GM21390 (cell line): Measurements from ENCODE around the gene ACOXL.
"Not testable (repeated sequence)": the region's sequence is repeated elsewhere in the genome, so short reads cannot be mapped to it uniquely, and the experiment has no call there.

Source experiments
- ATAC-seq: cut with Tn5 transposase; IDR thresholded peaks from one replicate; pipeline ENCODE4 v1.9.1; 2021; ENCODE audit not compliant: unreplicated experiment

ACOXL gene

DNA sequence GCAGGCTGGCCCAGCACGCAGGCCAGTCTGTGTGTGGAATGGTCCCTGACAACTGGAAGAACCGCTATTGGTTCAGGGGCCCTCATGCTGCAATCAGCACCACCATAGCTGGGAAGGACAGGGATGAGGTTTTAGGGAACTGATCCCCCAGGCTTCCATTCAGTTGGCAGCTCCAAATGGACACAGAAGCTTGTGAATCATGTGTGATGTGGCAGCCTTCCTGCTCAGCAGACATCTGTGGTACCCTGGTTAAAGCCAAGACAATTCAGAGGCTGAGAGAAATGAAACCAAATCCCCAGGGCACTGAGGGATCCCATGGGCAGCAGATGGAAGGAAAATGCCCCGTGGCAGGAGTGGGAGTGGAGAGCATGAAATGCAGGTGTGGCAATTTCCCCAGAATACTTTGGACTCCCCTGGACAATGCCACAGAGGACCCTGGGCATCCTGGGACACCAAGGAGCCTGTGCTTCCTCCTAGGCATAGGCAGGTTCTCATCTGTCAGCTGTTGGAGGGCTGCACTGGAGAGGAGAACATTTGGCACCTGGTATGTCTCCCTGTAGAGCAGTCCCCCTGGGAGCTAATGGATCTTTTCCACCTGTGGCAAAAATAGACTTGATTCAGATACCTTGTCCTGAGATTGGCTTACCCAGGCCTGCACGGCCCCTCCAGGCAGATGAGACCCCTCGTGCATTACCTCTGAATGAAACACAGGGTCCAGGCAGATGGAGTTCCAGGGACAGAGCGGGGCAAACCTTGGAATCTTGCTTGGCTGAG is 226.2 kb downstream of the ACOXL start:
- ATAC-seq: no peak

DNA sequence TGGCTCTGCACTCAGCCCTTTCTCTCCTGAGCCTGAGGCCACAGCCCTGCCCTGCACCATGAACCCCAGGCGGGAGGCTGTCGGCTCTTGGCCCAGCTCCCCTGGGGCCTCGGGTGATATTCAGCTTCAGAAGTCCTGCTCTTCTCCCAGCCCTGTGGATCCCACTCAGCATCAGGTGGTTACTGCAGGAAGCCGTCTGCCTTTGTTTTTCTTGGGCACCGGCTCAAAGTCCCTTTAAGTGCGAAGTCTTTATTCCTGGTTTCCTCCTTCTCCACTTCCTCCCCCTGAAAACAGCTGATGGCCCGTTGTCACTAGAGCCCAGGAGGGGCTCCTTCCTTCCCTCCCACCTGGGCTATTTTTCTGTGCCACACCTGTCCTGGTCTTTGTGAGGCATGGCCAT is 226.8 kb downstream of the ACOXL start:
- no peak for ATAC-seq

DNA sequence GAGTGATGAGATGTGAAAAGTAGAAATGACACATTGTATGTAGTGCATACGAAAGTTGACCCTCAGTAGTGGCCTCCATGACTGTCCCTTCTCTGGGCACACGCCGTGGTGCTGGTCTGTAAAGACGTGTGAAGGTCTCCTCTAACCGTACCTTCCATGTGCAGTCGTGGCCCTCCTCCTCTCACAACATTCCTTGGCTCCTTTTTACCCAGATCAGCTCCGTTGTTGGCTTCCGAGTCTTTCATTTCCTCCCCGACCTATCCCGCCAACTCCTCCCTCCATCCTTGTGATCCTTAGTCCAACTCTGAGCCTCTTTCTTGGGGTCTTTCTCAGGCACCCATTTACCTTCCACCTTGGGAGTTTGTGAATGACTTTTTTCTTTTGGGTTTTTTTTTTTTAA is 227.9 kb downstream of the ACOXL start:
- ATAC-seq: no peak

DNA sequence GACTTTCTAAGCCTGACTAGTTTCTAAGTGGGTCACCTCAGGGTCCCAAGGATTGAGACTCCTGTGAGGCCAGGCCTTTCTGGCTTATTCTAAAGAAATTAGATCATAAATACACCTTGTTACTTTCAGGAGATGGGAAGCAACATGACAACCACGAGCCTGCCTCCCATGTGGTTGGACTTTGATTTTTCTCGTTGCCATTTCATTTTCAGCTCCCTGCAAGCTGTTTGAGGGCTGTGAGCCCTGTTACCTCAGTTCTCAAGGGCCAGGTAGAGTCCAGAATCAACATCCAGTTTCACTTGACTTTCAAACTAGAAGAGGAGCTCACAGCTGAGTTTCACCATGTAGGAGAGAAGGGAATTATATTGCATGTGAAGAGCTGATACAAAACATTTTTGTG is 228.6 kb downstream of the ACOXL start:
- no peak for ATAC-seq

DNA sequence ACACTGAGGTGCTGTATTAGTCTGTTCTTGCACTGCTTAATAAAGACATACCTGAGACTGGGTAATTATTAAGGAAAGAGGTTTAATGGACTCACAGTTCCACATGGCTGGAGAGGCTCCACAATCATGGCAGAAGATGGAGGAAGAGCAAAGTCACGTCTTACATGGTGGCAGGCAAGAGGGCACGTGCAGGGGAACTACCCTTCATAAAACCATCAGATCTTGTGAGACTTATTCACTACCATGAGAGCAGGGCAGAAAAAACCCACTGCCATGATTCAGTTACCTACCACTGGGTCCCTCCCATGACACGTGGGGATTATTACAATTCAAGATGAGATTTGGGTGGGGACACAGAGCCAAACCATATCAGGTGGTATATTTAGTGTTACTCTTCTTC is 229.3 kb downstream of the ACOXL start:
- not testable (repeated sequence) for ATAC-seq

DNA sequence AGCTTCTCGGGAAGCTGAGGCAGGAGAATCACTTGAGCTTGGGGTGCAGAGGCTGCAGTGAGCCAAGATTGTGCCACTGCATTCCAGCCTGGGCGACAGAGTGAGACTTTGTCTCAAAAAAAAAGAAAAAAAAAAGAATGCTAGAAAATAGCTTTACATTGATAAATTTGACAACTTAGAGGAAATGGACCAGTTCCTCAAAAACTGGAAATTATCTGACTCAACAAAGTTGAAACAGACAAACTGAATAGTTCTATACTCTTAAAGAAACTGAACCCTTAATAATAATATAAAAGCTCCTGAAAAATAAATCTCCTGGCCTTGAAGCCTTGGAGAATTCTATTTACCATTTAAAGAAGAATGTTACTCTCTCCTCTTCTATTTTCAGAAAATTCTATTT is 237.3 kb downstream of the ACOXL start:
- ATAC-seq: no peak

DNA sequence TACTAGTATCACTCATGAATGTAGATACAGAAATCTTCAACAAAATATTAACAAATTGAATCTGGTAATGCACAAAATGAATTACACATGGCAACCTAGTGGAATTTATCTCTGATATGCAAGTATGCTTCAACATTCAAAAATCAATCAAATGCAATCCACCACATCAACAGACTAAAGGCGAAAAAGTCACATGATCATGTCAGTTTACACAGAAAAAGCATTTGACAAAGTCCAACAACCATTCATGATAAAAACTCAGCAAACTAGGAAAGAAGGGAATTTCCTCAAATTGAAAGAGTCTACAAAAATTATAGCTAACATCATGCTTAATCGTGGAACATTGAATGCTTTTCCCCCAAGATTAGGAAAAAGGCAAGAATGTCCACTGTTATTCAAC is 237.8 kb downstream of the ACOXL start:
- no peak for ATAC-seq

DNA sequence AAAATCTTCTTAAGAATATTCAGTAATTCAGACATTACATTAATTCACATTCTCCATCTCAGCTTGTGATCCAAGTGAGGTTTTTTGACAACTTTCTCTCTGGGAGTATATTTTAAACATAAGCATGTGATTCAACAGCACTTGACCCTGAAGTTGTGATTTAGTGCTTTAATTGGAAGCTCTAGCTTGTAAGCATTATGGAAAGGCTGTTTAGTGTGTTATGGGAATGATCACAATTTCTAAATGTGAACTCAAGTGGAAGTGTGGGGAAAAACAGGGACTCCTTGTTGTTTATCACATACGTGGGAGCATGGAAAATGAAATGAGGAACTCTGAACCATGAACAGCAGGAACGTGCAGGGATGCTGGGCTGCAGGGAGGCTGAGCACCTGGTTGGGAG is 239.4 kb downstream of the ACOXL start:
- ATAC-seq: no peak

DNA sequence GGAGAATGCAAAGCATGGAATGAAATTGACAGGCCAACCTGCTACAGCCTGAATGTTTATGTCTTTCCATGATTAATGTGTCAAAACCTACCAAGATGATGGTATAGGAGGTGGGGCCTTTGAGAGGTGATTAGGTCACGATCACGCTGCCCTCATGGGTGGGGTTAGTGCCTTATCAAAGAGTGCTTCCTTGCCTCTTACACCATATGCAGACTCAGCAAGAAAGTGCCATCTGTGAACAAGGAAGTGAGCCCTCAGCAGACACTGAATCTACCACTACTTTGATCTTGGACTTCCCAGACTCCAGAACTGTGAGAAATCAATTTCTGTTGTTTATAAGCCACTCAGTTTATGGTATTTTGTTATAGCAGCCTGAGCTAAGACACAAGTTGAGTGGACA is 240.9 kb downstream of the ACOXL start:
- no peak for ATAC-seq

DNA sequence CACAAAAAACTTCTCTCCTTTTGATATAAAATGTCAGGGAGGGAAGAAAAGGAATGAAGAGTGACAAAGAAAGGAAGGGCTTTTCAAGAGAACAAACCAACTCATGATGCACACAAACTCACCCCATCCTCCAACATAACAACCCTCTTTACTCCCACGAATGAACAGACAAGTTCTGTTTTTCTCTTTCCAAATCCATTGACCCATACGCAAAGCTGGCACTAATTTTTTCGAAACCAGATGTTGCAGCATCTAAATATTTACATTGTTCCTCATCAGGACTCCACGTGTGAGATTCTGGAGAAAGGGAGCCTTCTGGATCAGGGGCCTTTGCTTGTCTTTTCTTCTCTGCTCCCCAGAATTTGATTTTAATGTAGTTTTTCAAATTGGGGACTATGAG is 245.0 kb downstream of the ACOXL start:
- no peak for ATAC-seq

DNA sequence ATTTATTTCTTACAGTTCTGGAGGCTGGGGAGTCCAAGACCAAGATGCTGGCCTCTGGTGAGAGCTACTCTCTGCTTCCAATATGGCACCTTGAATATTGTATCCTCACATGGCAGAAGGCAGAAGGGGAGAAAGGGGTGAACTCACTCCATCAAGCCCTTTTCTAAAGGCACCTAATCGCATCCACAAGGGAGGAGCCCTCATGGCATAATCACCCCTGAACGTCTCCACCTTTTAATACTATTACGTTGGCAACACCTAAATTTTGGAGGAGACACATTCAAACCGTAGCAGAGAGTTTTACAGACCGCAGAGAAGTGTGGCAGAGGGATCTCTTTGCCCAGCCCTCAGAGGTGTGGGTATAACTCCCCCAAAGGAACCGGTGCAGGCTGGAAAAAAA is 245.8 kb downstream of the ACOXL start:
- ATAC-seq: no peak

DNA sequence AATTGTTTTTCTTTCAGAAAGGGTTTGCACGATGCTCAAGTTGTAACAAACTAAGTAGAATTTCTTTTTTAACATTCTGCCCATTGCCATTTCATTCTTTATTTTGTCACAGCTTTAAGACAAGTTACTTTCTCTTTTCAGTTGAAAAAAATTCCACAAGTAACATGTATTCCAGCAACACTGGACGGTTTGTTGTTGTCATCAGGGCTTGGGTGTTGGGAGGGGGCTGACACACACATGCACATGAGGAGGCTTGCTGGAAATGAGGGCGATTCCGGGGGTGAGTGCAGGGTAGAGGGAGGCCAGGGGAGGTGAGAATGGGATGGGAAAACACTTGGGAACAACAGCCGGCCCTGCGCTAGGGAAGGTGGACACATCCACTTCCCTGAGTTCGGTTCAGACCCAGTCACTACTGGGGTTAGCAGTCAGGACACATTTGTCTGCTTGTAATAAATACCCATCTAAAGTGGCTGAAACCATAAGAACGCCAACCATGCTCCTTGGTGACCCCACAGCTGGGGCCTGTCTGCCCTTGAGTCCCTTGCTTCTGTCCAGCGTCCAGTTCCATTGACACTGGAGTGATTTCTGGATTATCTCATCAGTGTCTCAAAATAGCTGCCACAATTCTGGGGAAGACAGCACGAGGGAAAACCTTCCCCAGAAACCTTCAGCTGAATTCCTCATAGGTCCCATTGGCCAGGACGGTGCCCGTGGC is 246.5 kb downstream of the ACOXL start:
- ATAC-seq: no peak

DNA sequence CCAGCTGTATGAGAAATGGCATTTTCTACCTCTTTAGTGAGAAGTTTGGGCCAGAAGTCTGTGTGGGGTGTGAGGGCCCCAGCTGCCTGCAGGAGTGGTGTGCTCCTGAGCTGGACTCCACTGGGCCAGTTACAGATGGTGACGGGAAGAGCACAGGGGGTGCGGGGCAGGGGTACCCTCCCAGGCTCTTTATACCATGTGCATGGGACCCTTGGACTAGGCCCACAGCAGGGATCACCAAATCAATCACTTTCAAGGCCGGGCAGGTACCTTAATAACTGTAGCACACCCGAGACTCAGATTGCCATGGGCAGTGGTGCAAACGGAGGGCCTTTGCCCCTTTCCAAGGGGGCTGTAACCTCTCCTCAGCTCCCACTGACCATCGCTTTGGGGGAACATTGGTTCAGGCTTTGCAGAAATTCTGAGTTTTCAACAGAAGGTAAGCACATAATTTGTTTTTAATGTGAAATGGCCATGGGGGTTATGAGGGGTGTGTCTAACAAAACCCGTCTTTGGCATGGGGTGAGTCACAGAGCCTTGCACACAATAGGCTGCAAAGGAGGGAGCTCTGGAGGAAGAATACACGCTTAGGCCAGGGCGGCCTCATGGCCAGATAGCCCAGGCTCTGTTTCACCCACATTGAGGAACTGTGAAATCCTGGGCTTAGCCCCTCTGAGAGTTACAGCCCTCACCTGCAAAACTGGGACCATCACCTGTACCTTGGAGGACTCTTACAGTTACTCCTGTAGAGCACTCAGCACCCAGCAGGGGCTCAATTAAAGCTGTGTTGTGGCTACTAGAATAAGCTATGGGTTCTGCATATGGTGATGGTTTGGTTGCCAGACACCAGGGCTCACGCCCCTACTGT is 247.3 kb downstream of the ACOXL start:
- no peak for ATAC-seq

DNA sequence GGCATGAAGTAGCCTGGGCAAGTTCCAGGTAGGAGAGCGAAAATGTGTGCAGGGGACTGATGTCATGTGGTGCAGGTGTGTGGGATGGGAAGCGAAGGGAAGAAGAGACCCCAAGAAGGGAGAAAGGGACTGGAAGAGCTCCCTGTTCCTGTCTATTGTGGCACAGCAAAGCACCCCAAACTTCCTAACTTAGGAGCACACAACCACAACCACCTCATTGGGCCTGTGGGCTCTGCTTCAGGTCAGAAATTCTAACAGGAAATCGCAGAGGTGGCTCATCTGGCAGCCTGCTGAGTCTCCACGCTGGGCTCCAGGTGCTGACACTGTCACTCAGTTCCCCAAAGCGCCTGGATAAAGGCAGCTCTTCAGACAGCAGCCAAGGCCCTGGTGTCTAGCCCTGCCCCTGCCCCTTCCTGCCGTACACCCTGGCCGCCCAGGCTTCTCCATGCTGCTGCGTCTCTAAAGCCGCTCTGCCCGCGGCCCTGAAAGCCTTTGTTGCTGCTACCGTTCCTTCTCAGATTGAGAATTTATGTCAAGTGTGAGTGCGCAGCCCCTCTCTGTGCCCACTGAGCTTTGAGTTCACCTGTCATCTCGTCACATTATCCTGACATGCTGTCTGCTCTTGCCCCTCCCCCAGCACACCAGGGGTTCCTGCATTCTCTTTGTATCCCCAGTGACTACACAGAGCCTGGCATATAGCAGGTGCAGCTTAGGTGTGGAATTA is 248.1 kb downstream of the ACOXL start:
- no peak for ATAC-seq

DNA sequence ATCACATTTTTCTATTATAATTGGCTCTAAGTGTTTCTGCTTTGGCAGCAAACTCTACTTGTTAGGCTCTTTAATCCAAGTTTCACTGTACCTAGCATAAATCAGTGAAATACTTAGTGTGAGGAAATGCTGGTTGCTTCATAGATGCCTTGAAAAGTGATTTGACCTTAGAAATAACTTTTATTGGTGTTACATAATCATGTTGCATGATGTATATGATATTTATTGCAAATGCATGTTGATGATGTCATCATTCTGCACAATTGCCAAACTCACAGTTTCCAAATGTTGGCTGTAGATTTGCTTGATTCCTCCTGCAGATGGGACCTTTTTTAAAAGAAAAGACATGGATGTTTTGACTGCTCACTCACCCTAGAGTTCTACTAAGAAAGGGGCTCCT is 250.8 kb downstream of the ACOXL start:
- no peak for ATAC-seq

DNA sequence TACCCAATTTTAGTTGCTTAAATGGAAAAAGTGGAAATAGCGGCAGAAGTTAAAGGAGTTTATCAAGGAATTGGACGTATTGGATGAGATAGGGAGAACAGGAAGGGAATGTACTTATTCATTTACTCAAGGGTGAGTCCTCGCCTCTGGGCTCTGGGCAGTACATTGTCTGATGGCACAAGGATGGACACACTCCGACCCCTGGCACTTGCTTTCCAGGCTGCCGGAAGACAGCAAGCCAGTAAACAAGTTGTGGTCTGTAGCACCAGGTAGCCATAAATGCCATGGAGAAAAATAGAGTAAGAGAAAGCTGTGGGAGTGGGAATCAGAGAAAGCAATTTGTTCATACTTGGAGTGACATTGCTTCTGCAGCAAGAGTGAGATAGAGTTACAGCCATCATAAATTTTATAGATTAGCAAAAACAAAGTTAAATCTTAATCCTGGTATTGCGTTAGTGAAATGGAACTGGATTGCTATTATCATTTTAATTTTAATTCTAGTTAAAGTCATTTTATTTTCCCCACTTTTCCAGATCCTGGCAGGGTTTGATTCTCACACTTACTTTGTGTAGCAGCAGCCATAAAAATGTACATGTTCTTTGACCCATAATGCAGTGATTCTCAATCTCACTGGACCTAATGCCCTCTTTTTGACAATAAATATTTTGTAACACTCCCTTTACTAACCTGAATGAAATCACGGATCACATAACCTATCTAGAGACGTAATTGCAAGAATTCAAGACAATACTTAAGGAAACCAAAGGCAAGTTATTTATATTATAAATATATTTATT is 252.5 kb downstream of the ACOXL start:
- ATAC-seq: no peak

DNA sequence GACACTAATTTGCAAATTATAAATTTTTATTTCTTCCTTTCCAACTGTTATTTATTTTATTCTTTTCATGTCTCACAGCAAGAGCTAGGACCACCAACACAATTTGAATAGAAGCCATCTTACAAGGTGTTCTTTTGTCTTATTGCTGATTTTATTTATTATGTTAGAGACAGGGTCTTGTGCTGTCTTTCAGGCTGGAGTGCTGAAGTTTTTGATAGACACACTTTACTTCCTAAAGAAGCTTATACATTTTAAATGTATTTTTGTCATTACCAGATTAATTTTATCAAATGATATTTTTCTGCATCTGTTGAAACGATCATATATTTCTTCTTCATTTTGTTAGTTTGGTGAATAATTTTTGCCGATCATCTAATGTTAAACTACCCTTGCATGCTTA is 258.1 kb downstream of the ACOXL start:
- ATAC-seq: no peak

DNA sequence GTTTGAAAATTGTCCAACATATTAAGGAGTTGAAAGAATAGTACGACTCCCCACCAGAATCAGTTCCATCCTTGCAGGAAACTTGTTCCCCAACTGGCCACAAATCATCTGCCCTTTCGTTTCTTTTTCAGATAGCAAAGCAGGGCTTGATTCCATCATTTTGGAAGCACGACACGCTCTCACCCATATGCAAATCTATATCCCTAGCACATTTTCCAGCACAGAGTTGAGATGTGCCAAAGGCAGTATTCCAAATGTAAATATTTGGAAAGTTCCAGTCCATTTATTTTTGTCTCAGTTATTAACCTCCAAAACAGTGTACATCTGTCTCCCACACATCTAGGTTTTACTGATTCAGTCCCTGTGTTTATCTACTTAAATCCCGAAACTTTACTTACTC is 259.5 kb downstream of the ACOXL start:
- ATAC-seq: no peak

DNA sequence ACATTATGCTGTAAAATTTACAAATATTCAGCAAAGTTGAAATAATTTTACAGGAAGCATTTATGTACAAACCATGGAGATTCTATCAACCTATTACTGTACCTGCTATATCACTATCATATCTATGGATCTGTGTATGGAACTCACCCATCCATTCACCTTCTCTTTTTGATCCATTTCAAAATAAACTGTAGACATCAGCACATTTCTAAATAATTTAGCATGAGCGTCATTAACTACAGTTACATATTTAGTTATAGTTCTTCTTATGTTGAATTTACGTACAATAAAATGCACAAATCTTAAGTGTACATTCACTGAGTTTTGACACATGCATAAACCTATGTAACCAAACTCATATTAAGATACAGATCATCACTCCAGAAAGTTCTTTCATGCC is 260.5 kb downstream of the ACOXL start:
- no peak for ATAC-seq

DNA sequence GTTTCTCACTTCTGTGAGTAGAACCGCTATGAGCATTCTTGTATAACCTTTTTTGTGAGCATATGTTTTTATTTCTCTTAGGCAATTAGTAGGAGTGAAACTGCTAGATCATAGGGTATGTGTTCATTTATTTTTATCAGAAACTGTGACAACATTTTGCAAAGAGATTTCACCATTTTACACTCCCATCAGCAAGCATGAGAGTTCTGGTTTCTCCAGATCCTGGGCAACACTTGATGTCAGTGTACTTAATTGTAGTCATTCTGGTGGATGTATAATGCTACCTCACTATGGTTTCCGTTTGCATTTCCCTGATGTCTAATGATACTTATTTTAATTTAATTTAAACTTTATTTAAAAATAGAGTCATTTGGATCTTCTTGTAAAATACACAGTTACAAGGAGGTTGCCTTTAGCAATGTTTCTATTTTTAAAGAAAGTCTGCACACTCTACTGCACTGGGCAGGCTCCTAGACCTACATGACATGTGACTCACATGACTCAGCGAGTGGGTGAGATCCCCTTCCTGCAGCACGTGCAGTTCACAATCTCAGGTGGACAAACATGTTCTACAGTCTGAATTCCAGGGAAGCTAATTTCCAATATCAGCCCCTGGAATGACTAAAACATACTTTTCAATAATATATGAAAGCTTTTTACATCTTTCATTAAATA is 261.3 kb downstream of the ACOXL start:
- no peak for ATAC-seq
